HL-60 (cell line): ENCODE results near the gene SP100.

Source experiments
- DNase-seq, 2 experiments: peaks; one replicate each; pipeline ENCODE4 v3.0.0-alpha.2; 2010 to 2020; ENCODE audit warnings: low read depth in 1 of 2, low spot score in 1 of 2
- H3K27ac ChIP-seq: fragments of 250-450 bp; sonication (Bioruptor Pico); replicated peaks from 2 replicates; pipeline ENCODE4 v1.5.1; 2020; ENCODE audit warnings: mild to moderate bottlenecking, moderate library complexity
- H3K27me3 ChIP-seq: fragments of 250-450 bp; sonication (Bioruptor Pico); 2 replicates; pipeline ENCODE4 v1.5.1; 2021; ENCODE audit warnings: mild to moderate bottlenecking, moderate library complexity; ENCODE audit not compliant: insufficient read depth, poor library complexity, severe bottlenecking
- H3K4me3 ChIP-seq: replicated peaks from 2 replicates; pipeline ENCODE4 v1.5.1; 2011; ENCODE audit warnings: mild to moderate bottlenecking, control low read depth, low read length; ENCODE audit not compliant: insufficient read depth
- CTCF ChIP-seq: IDR thresholded peaks from one replicate; pipeline ENCODE4 v1.5.1; 2011; ENCODE audit warnings: low read length, control low read depth, inconsistent platforms; ENCODE audit not compliant: insufficient read depth
- GABPA ChIP-seq: IDR thresholded peaks from 2 replicates; pipeline ENCODE4 v1.6.1; 2012; ENCODE audit warnings: low read depth
- POLR2AphosphoS5 ChIP-seq: IDR thresholded peaks from 2 replicates; pipeline ENCODE4 v1.6.1; 2012; ENCODE audit warnings: low read depth
- REST ChIP-seq: IDR thresholded peaks from 2 replicates; pipeline ENCODE4 v1.6.1; 2012; ENCODE audit warnings: low read depth; ENCODE audit not compliant: insufficient replicate concordance
- SPI1 ChIP-seq: IDR thresholded peaks from 2 replicates; pipeline ENCODE4 v1.6.1; 2012; ENCODE audit warnings: low read depth, mild to moderate bottlenecking, borderline replicate concordance

Gene SP100

GRCh38 chr2:230592775-230593174 is 176.8 kb downstream of the SP100 start:
- H3K27ac ChIP-seq: no peak overlapping the region
- H3K4me3 ChIP-seq: no peak overlapping the region
- H3K27me3 ChIP-seq: no peaks in the 10 kb centered on the region
- DNase-seq: no peak
- TF ChIP-seq SPI1: no peak
- no peak for TF ChIP-seq REST
- TF ChIP-seq POLR2AphosphoS5: no peak
- TF ChIP-seq GABPA: no peak
- no peak for TF ChIP-seq CTCF
